Stimulated activated naive CD8-positive, alpha-beta T cell treated with anti-CD3 and anti-CD28 coated beads, Interleukin-15, Interleukin-2, amounts not matched to agents 100 ng/mL and 50 ng/mL, for 24 hours (primary cell): ENCODE measurements around the gene ESYT1.

Experiments
- H3K27ac Mint-ChIP-seq: one replicate; pipeline ENCODE4 v1.8.0; 2021; ENCODE audit warnings: mild to moderate bottlenecking, mixed read lengths
- H3K27me3 Mint-ChIP-seq: one replicate; pipeline ENCODE4 v1.8.0; 2021; ENCODE audit warnings: mixed read lengths
- H3K36me3 Mint-ChIP-seq: one replicate; pipeline ENCODE4 v1.8.0; 2021; ENCODE audit warnings: low read depth, mixed read lengths
- H3K4me1 Mint-ChIP-seq: one replicate; pipeline ENCODE4 v1.8.0; 2021; ENCODE audit warnings: low read depth, mixed read lengths
- H3K4me3 Mint-ChIP-seq: one replicate; pipeline ENCODE4 v1.8.0; 2021; ENCODE audit warnings: mild to moderate bottlenecking, mixed read lengths
- H3K9me3 Mint-ChIP-seq: one replicate; pipeline ENCODE4 v1.8.0; 2021; ENCODE audit warnings: mixed read lengths

The ESYT1 gene

GRCh38 chr12:56129206-56129941 lies 1.3 kb downstream of the ESYT1 start:
- Mint-ChIP-seq H3K9me3 (no peaks in the 10 kb centered on the region), H3K27me3 (no peaks in the 10 kb centered on the region), H3K4me1 (peaks cover 68% of the 10 kb centered on the region), H3K4me3 (peak overlapping the region; percentile 99), H3K36me3 (peaks cover 52% of the 10 kb centered on the region), H3K27ac (peak overlapping the region; percentile 88)

- H3K27ac Mint-ChIP-seq, result peak overlapping the region; percentile 88
- peaks cover 66% of the 10 kb centered on the region for H3K4me1 Mint-ChIP-seq
- no peaks in the 10 kb centered on the region for H3K9me3 Mint-ChIP-seq
- no peaks in the 10 kb centered on the region for H3K27me3 Mint-ChIP-seq
- H3K36me3 Mint-ChIP-seq, result peaks cover 54% of the 10 kb centered on the region
- H3K4me3 Mint-ChIP-seq, result peak overlapping the region; percentile 99
Measured at GRCh38 chr12:56129942-56130495, 2.0 kb downstream of the ESYT1 start.

- Mint-ChIP-seq H3K9me3 (no peaks in the 10 kb centered on the region), H3K27ac (peak overlapping the region; percentile 13), H3K4me1 (peaks cover 63% of the 10 kb centered on the region), H3K4me3 (peak overlapping the region; percentile 99), H3K36me3 (peaks cover 59% of the 10 kb centered on the region), H3K27me3 (no peaks in the 10 kb centered on the region)
Measured at GRCh38 chr12:56130876-56131275, 2.8 kb downstream of the ESYT1 start.

- no peaks in the 10 kb centered on the region for H3K9me3 Mint-ChIP-seq
- peaks cover 65% of the 10 kb centered on the region for H3K4me1 Mint-ChIP-seq
- H3K36me3 Mint-ChIP-seq, result peaks cover 87% of the 10 kb centered on the region
- no peak overlapping the region for H3K4me3 Mint-ChIP-seq
- H3K27ac Mint-ChIP-seq, result no peak overlapping the region
- H3K27me3 Mint-ChIP-seq, result no peaks in the 10 kb centered on the region
Measured at GRCh38 chr12:56134897-56135296, 6.8 kb downstream of the ESYT1 start.

GRCh38 chr12:56137853-56138571 lies 9.9 kb downstream of the ESYT1 start:
- Mint-ChIP-seq H3K27me3 (no peaks in the 10 kb centered on the region), H3K4me3 (no peak overlapping the region), H3K27ac (peak overlapping the region; percentile 40), H3K9me3 (no peaks in the 10 kb centered on the region), H3K36me3 (peaks cover 76% of the 10 kb centered on the region), H3K4me1 (peaks cover 50% of the 10 kb centered on the region)

GRCh38 chr12:56141946-56142784 lies 14.1 kb downstream of the ESYT1 start:
- no peak overlapping the region for H3K4me3 Mint-ChIP-seq
- peak overlapping the region; percentile 75 for H3K27ac Mint-ChIP-seq
- peaks cover 70% of the 10 kb centered on the region for H3K36me3 Mint-ChIP-seq
- no peaks in the 10 kb centered on the region for H3K27me3 Mint-ChIP-seq
- H3K9me3 Mint-ChIP-seq, result no peaks in the 10 kb centered on the region
- peaks cover 34% of the 10 kb centered on the region for H3K4me1 Mint-ChIP-seq

GRCh38 chr12:56143217-56143616 lies 15.2 kb downstream of the ESYT1 start:
- Mint-ChIP-seq H3K4me1 (peaks cover 27% of the 10 kb centered on the region), H3K27me3 (no peaks in the 10 kb centered on the region), H3K4me3 (no peak overlapping the region)

GRCh38 chr12:56143870-56144269 lies 15.8 kb downstream of the ESYT1 start:
- Mint-ChIP-seq H3K27me3 (no peaks in the 10 kb centered on the region), H3K36me3 (peaks cover 54% of the 10 kb centered on the region), H3K27ac (peak overlapping the region; percentile 38), H3K4me3 (no peak overlapping the region), H3K4me1 (peaks cover 21% of the 10 kb centered on the region), H3K9me3 (no peaks in the 10 kb centered on the region)

More at GRCh38 chr12:56143217-56143616, 15.2 kb downstream of the ESYT1 start:
- no peaks in the 10 kb centered on the region for H3K9me3 Mint-ChIP-seq
- H3K27ac Mint-ChIP-seq, result peak overlapping the region; percentile 21
- peaks cover 60% of the 10 kb centered on the region for H3K36me3 Mint-ChIP-seq

GRCh38 chr12:56145217-56145616 lies 17.1 kb downstream of the ESYT1 start:
- H3K4me3 Mint-ChIP-seq, result no peak overlapping the region
- peaks cover 22% of the 10 kb centered on the region for H3K4me1 Mint-ChIP-seq
- no peak overlapping the region for H3K27ac Mint-ChIP-seq
- H3K9me3 Mint-ChIP-seq, result no peaks in the 10 kb centered on the region
- H3K36me3 Mint-ChIP-seq, result peaks cover 42% of the 10 kb centered on the region
- no peaks in the 10 kb centered on the region for H3K27me3 Mint-ChIP-seq

GRCh38 chr12:56146492-56147460 lies 18.7 kb downstream of the ESYT1 start:
- no peak overlapping the region for H3K27ac Mint-ChIP-seq
- H3K36me3 Mint-ChIP-seq, result peaks cover 30% of the 10 kb centered on the region

GRCh38 chr12:56150563-56150962 lies 22.5 kb downstream of the ESYT1 start:
- Mint-ChIP-seq H3K36me3 (peaks cover 9% of the 10 kb centered on the region), H3K4me1 (peaks cover 36% of the 10 kb centered on the region), H3K27me3 (no peaks in the 10 kb centered on the region), H3K27ac (peak overlapping the region; percentile 99), H3K9me3 (no peaks in the 10 kb centered on the region), H3K4me3 (peak overlapping the region; percentile 62)

More at GRCh38 chr12:56146492-56147460, 18.7 kb downstream of the ESYT1 start:
- Mint-ChIP-seq H3K4me1 (peaks cover 28% of the 10 kb centered on the region), H3K27me3 (no peaks in the 10 kb centered on the region), H3K4me3 (no peak overlapping the region), H3K9me3 (no peaks in the 10 kb centered on the region)

GRCh38 chr12:56151672-56152131 lies 23.6 kb downstream of the ESYT1 start:
- peak overlapping the region; percentile 89 for H3K4me3 Mint-ChIP-seq
- no peaks in the 10 kb centered on the region for H3K9me3 Mint-ChIP-seq
- peak overlapping the region; percentile 99 for H3K27ac Mint-ChIP-seq
- peaks cover 38% of the 10 kb centered on the region for H3K4me1 Mint-ChIP-seq
- H3K36me3 Mint-ChIP-seq, result peaks cover 10% of the 10 kb centered on the region
- no peaks in the 10 kb centered on the region for H3K27me3 Mint-ChIP-seq

GRCh38 chr12:56152132-56152755 lies 24.2 kb downstream of the ESYT1 start, which contains the start of gene MYL6B:
Gene MYL6B, plus strand, starts transcription at chr12:56152587. Its CDS starts 1,332 bp downstream, at chr12:56153919.
- no peaks in the 10 kb centered on the region for H3K27me3 Mint-ChIP-seq
- H3K4me3 Mint-ChIP-seq, result peak within 1 kb of the TSS; percentile 89
- H3K9me3 Mint-ChIP-seq, result no peaks in the 10 kb centered on the region

More at GRCh38 chr12:56152132-56152755, 24.2 kb downstream of the ESYT1 start, which contains the start of gene MYL6B:
- Mint-ChIP-seq H3K4me1 (peaks cover 41% of the 10 kb centered on the region), H3K27ac (peak within 1 kb of the TSS; percentile 99), H3K36me3 (peaks cover 10% of the 10 kb centered on the region)
